ENCODE measurements around the gene MMRN2.
"Not testable (repeated sequence)": the region's sequence is repeated elsewhere in the genome, so short reads cannot be mapped to it uniquely, and the experiment has no call there.

Gene MMRN2

DNA sequence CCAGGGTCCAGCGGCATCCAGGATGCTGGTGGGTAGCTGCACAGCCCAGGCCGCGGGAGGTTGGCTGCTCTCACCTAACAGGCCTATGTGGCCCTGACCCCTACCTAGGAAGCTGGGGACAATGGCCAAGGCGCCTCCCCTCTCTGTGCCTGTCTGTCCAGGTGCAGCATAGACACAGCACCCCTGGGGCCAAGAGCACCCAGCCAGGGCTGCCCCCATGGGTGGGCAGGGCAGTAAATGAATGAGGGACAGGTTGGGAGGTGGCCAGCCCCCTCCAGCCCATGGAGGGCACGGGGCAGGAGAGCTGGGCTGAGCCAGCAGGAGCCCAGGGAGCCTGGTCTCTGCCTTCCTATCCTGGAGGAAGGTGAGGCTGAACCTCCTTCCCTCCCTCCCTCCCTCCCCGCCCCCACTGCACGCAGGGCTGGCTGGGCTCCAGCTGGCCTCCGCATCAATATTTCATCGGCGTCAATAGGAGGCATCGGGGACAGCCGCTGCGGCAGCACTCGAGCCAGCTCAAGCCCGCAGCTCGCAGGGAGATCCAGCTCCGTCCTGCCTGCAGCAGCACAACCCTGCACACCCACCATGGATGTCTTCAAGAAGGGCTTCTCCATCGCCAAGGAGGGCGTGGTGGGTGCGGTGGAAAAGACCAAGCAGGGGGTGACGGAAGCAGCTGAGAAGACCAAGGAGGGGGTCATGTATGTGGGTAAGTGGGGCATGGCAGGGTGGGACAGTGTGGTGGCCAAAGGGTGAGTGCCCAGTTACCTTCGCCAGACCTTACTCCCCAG, 893 bp upstream of the MMRN2 start, which contains the start of gene SNCG:
SNCG (plus strand) TSS at position 484 of the 785 bp plus-strand sequence; CDS start at position 583, 99 bp downstream.
- in situ Hi-C loops (cut with HindIII; ENCODE audit: low sequenced_read_pairs) = no loop called here

DNA sequence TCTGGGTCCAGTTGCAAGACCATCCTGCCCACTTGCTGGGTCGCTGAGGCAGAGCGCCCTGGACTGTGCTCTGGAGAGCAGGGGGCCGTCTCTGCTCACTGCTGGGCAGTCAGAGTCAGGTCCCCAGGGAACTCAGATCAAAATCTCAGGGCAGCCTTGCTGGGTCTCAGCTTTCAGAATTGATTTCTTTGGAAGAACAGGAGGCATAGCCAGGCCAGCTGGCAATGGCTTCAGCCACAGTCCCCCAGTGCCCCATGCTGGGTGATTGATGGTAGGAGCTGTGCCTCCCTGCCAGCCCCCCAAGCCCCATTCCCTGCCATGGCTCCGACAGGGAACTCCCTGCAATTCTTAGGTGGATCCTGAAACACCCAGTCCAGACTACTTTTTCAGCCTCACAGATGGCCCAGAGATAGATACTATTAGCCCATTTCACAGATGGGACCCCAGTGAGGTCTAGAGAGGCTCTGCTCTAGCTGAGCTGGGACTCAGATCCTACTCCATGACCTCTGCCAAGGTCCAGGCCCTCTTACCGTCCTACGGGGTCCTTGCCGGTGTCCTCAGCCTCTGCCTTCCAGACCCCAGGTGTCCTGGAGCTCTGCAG, 467 bp downstream of the MMRN2 start:
- in situ Hi-C loops (cut with HindIII; ENCODE audit: low sequenced_read_pairs) = no loop called here

DNA sequence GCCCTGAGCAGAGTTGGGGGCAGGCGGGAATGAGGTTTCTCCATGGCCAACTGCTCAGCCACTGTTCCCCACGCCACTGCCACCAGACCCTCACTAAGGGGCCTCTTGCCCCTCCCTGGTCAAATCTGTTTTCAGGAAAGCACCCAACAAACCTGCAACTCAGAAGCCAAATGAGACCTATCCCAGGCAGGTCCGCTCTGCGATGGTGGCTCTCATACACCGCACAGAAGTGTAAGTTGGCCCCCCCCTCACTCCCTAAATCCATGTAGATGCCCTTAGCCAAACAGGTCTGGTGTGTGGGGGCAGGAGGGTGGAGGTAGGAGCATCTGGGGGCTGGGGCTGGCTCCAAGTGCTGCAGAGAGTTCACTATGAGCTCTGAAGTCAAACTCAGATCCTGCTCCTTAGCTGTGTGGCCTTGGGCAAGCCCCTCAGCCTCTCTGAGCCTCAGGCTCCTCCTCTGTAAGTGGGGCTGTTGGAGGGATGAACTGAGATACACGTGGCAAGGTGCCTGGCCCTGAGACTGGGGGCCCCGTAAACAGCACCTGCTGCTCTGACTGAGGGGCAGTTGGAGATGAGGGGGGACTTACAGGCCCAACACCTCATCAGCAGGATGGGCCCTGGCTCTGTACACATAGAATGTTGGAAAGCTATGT, 1.1 kb downstream of the MMRN2 start:
- in situ Hi-C loops (cut with HindIII; ENCODE audit: low sequenced_read_pairs) = no loop called here

DNA sequence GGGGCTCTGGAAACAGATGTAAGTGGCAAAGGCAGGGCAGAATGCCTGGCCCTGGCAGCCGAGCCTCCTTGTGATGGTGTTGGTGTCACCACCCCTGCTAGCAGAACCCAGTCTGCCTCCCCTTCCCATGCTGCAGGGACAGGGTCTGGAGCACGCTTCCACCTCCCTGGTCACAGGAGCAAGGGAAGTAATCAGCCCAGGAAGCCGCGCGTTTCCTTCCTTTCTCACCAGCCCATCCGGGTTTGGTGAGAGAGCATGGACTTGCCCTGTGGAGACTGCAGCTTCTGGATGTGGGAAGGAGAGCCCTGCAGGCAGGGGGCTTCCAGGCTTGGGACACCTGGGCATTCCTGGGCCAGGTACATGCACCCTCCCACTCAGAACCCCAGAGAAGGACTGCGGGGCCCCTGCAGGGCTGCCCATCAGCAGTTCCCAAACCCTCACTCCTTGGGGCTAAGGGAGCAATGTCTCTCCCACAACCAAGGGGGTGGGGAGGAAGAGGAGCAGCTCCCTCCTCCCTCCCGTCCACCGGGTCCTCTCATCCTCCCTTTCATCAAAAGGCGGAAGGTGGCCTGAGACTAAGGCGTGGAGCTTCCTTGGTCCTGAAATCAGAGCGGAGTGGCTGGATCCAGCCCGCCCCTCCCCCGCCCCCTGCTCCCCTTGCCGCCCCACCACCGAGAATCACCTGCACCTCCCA, 1.8 kb downstream of the MMRN2 start:
- in situ Hi-C loops (cut with HindIII; ENCODE audit: low sequenced_read_pairs) = no loop called here

DNA sequence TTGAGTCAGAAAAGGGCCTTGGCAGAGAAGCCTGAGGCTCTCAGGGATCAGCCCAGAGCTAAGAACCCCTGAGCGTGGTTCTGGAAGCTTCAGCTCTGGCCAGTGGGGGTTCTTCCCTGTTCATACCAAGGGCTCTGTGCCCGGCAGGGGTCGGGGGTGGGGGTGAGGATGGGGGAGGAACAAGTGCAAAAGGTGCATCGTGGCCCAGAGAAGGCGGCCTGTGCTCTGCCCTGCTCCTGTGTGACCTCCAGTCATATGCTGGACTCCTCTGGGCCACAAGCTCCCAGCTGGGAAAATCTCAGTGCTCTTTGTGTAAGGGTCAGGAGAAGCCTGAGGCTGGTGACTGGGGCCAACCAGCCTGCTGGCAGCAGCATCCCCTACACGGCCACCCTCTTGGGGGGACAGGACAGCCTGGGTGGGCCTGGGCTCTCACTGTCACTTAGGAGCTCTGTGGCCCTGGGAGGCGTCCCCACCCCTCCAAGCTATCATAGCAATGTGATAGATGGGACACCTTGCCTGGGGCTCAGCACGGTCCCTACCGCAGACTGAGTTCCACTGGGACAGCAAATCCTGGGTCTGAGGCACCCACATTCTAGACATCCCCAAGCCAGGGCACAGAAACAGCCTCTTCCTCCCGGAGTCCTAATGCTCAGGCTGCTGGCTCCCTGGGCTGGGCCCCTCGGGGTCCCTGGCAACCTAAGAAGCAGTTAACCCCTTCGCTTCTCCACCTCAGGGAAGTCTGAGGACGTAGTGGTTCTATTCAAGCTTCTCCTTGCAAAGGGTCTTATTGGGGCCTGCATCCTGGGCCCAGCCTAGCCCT, 2.5 kb downstream of the MMRN2 start:
- in situ Hi-C loops (cut with HindIII; ENCODE audit: low sequenced_read_pairs) = no loop called here

DNA sequence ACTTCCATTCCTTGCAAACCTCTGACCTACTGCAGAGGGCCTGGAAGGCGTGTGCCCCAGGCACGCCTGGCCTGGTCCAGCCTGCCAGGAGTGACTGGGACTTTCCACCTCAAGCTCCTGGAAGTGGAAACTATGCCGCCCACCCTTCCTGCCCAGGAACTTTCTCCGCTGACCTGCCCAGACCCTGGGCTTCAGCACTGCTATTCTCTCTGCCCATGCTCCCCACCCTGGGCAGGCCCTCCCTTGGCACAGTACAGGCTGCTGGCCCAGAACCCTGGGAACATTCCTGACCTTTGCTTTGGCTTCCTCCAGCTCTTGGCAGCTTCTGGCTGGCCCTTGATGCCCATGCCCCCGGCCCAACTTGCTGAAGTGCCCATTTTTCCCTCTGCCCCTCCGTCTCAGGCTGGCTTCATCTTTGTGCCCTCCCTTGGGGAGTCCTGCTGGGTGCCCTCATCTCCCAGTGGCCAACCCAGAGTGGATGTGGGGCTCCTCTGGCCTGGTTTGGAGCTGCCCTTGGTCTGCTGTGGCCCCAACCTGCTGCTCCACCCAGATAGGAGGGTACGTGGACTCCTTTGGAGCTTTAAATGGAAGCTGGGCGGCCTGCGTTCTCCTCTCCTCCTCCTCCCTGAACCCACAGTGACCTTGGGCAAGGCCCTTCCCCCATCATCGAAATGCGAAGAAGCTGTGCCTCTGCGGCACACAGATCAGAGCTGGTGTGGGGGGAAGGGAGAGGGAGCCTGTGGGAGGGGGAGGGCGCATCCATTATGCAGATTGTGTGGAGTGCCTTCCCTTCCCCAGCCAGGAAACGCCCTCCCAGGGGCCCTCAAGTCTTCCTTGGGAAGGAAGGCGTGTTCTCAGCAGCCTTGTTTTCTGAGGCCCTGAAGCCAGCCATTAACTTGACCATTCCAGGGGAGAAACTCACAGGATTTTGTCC, 3.4 kb downstream of the MMRN2 start:
- in situ Hi-C loops (cut with HindIII; ENCODE audit: low sequenced_read_pairs) = no loop called here

DNA sequence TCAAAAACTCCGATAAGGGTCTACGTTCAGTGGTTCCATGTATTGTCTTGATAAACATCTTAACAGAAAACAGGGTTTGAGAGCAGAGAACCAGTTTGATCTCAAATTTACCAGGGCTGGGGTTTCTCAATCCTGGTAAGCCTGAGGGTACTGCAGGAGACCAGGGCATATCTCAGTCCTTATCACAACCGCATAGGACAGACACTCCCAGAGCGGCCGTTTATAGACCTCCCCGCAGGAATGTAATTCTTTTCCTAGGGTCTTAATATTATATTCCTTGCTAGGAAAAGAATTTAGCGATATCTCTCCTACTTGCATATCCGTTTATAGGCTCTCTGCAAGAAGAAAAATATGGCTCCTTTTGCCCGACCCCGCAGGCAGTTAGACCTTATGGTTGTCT, 4.7 kb downstream of the MMRN2 start:
- in situ Hi-C loops (cut with HindIII; ENCODE audit: low sequenced_read_pairs) = not testable (repeated sequence)

DNA sequence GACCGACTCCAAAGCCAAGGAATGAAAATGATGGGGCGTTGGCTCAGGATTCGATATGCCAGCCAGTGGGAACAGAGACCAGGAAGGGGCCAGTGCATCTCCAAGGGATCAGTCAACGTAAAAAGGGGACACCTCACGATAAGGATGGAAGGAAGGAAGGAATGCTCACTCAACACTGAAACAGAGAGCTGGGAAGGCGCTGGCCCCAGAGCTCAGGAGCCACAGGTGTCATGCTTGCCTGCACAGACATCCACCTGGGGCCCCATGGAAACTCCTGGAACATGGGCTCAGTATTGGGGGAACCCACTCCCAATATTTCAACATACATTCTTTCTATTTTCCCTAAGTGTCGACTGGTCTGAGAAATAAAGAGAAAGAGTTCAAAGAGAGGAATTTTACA, 5.3 kb downstream of the MMRN2 start:
- in situ Hi-C loops (cut with HindIII; ENCODE audit: low sequenced_read_pairs) = no loop called here

DNA sequence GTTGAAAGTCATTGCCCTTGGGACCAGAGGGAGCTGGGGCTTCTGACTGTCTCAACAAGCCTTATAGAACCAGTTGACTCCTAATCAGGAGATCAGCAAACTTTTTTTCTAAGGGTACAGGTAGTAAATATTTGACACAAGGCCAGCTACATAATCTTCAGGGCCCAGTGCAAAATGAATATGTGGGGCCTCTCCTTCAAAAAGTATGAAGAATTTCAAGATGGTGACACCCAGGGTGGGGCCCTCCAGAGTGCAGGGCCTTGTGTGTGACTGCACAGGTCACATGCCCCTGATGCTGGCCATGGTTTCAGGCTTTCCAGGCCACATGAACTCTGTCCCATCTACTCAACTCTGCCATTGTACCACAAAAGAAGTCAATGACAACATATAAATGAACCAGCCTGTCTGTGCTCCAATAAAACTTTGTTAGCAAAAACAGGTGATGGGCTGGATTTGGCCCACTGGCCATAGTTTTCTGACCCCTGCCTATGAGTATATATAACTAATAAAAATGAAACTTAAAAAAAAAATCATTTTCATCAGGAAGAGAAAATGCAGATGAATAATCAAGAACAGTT, 6.1 kb downstream of the MMRN2 start:
- in situ Hi-C loops (cut with HindIII; ENCODE audit: low sequenced_read_pairs) = no loop called here

DNA sequence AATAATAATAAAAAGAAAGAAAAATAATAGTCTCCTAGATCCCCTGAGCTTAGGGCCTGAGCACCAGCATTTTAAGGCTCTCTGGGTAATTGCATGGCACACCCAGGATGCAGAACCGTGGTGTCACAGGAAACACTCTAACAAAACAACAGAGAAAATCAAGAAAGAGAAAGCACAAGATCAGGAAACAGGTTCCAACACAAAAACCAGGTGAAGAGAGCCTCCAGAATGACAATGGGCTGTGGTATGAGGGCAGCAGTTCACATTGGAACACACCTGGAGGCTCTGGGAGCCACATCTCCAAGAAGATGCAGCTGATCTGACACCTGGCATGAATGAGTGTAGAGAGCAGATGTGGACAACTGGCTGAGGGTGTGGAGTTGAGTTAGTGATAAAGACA, 7.1 kb downstream of the MMRN2 start:
- in situ Hi-C loops (cut with HindIII; ENCODE audit: low sequenced_read_pairs) = no loop called here

DNA sequence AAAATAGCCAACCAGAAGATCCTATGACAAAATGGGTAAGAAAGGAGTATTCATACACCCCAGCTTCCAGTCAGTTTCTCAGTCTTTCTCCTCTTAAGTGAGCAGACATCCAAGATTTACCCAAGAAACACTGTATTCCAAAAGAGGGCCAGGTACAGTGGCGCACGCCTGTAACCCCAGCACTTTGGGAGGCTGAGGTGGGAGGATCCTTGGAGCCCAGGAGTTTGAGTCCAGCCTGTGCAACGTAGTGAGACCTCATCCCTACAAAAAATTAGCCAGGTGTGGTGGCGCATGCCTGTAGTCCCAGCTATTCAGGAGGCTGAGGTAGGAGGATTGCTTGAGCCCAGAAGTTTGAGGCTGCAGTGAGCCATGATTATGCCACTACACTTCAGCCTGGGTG, 9.6 kb downstream of the MMRN2 start:
- in situ Hi-C loops (cut with HindIII; ENCODE audit: low sequenced_read_pairs) = not testable (repeated sequence)

DNA sequence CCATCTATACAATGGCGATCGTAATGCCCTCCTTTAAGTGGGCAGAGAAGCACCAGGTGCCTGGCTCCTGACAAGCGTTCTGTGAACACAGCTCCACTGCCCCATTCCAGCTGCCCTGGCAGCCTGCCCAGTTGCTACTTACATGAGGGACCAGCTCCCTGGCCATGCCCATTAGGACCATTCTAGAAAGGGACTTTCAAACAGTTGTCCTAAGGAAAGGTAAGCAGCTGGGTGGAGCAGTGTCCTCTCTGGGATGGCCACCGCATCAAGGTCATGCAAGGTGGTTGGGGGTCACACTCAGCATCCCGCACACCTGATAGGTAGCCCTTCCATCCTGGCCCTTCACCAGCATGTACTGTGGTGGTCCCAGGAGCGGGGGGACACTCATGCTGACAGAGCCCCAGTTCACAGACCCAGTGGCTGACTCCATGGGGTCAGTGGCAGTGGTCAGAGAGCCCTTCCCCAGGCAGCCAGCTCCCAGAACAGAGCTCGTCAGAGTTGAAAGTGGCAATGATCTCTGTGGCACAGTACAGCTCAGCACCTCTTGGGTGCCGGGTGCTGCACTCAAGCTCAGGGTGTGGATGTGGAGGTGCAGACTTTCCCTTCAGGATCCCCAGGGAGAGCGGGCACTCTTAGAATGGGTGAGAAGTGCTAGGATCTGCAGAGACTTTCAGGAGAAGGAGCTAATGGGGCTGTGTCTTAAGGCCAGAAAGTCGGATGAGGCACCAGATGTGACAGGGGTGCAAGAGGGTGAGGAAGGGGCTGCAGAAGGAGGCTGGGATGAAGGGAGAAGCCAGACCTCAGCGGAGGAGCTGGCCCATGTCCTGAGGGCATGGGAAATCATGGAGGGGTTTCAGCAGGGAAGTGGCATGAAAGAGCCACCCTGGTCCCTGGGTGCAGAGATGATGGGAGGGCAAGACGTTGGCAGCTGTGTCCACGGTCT, 10.9 kb downstream of the MMRN2 start:
- in situ Hi-C loops (cut with HindIII; ENCODE audit: low sequenced_read_pairs) = no loop called here

DNA sequence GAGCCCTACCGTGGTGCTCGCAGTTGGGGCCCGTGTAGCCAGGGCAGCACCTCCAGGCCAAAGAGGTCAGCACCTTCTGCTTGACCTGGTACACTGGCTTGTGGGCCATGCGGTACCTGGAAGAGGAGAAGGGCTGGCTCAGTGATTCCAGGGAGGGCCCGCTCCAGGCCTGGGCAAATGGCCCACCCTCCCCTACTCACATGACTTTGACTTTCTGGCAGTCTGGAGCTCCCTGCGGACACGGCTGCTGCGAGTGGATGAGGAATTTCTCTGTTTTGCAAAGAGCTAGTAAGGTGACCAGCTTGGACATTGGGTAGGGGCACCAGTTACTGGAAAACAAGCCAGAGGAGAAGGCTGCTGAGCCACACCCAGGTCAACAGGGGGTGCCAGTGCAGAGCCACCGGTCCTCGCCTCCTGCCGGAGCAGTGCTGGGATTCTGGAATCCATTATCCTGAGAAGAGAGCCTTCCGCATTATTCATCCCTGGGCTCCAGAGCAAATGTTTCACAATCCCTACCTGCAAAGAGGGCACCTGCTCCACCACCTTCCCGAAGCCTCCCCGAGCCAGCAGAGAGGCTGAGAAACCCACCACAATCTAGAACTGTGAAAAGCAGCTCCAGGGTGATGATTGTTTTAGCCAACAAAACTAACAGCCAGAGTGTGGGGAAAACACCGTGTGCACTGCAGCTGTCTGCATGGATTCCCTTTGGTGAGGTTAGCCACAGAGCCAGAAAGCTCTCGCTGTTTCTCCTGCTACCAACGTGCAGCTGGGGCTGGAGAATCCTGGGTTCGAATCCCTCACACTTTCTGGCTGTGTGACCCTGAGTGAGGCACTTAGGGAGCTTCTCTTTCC, 11.8 kb downstream of the MMRN2 start:
- in situ Hi-C loops (cut with HindIII; ENCODE audit: low sequenced_read_pairs) = no loop called here

DNA sequence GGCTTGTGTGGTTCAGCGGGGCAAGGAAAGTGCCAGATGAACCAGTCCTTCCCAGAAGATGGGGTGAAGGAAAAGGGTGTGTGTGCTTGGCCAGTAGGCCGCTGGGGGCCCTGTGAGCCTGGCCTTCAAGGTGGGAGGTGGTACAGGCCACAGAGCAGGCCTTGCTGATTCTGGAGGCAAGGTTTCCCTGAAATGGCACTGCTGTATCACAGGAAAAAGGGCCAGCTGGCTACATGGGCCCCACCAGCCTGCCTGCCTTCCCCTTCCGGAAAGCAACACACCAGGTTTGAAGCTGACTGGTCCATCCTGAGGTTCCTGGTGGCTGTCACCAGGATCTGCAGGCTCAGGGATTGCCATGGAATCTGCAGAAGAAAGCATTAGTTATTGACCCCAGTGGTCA, 12.5 kb downstream of the MMRN2 start:
- in situ Hi-C loops (cut with HindIII; ENCODE audit: low sequenced_read_pairs) = no loop called here

DNA sequence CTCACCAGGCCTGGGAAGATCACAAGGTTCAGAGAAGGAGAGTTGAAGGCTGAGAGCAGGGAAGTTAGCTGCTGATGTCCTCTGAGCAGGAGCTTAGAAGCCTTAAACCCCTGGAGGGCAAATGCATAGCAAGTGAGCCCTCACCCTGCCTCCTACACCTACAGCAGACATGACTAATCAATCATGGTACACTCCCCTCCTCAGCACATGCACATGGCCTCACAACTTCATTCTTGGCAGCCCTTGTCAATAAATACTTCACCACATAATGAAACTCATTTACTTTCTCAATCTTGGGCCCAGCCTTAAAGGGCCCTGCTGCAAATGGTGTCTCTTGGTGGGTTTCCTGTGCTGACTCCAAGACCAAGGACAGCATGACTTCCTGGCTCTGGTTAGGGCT, 12.9 kb downstream of the MMRN2 start:
- in situ Hi-C loops (cut with HindIII; ENCODE audit: low sequenced_read_pairs) = no loop called here

DNA sequence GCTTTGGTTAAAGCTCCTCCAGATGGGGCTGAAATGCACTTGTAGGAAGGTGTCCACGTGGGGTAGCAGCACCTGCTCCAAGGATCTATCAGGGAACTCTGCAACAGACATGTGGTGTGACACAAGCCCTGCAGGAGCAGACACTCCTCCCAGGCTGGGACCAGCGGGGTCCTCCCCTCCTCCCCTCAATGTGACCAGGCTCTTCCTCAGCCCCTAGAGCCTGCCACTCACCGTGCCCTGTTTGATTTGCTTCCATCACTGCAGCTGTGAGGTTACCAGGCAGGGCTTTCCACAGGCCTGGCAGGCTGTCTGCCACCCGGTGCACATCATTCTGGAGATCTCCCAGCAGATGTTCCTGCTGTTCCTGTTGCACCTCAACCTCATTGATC, 13.4 kb downstream of the MMRN2 start:
- in situ Hi-C loops (cut with HindIII; ENCODE audit: low sequenced_read_pairs) = no loop called here

DNA sequence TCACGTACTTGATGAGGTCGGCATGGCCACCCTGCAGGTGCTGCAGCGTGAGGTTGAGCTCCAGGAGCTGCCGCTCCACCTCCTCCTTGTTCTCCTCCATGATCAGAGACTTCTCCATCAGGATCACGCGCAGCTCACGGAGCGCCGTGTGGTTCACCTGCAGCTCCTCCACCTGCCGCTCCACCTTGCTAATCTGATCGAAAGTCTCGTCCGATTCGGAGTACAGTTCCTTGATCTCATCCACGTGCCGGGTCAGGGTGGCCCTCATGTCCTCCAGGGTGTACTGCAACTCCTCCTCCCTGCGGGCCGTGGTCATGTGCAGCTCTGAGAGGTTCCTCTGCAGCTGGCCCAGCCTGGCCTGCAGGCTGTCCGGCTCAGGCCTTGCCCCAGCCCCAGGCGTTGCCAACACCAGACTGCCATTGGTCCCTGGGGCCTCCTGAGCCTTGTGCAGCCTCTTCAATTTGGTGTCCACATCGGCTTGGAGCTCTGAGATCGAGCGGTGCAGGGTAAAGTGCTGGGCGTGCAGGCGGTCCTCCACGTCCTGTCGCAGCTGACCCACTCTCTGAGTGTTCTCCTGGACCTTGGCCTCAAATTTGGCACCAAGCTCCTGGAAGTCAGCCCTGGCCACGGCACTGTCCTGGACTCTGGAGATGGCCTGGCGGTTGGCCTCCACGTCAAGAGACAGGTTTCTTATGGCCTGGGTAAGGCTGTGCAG, 13.9 kb downstream of the MMRN2 start:
- in situ Hi-C loops (cut with HindIII; ENCODE audit: low sequenced_read_pairs) = no loop called here

All from endothelial cell of hepatic sinusoid (primary cell).